Mesendoderm (in vitro differentiated cells): ENCODE data around the gene MCF2L2.
A peak's percentile ranks its signal among the peaks of the same experiment; 100 is the strongest.

Experiments used
- DNase-seq: peaks from one replicate; pipeline ENCODE4 v3.0.0; 2013
- H2AK5ac ChIP-seq: 2 replicates; pipeline ENCODE4 v1.6.1; 2013; ENCODE audit warnings: low read length, inconsistent platforms
- H2BK120ac ChIP-seq: 2 replicates; pipeline ENCODE4 v1.6.1; 2013; ENCODE audit warnings: low read depth, mild to moderate bottlenecking, low read length, moderate library complexity, mixed read lengths
- H2BK15ac ChIP-seq: replicated peaks from 2 replicates; pipeline ENCODE4 v1.6.1; 2013; ENCODE audit warnings: low read depth, mild to moderate bottlenecking, moderate library complexity
- H2BK5ac ChIP-seq: 2 replicates; pipeline ENCODE4 v1.6.1; 2013; ENCODE audit warnings: low read length, inconsistent platforms
- H3K18ac ChIP-seq: 2 replicates; pipeline ENCODE4 v1.6.1; 2013; ENCODE audit warnings: mild to moderate bottlenecking, low read length, mixed read lengths
- H3K23ac ChIP-seq: one replicate; pipeline ENCODE4 v1.6.1; 2013; ENCODE audit warnings: low read length
- H3K27ac ChIP-seq: 2 replicates; pipeline ENCODE4 v1.5.1; 2013; ENCODE audit warnings: low read depth, mild to moderate bottlenecking, inconsistent platforms, low read length, moderate library complexity
- H3K27me3 ChIP-seq: 2 replicates; pipeline ENCODE4 v1.6.1; 2013; ENCODE audit warnings: low read length, control low read depth, mild to moderate bottlenecking, inconsistent platforms; ENCODE audit not compliant: insufficient read depth, poor library complexity
- H3K36me3 ChIP-seq: 2 replicates; pipeline ENCODE4 v1.6.1; 2013; ENCODE audit warnings: low read length, inconsistent platforms; ENCODE audit not compliant: control insufficient read depth, insufficient read depth
- H3K4ac ChIP-seq: one replicate; pipeline ENCODE4 v1.6.1; 2013; ENCODE audit warnings: low read depth, mild to moderate bottlenecking, low read length, moderate library complexity
- H3K4me1 ChIP-seq: 2 replicates; pipeline ENCODE4 v1.6.1; 2013; ENCODE audit warnings: low read depth, low read length, inconsistent platforms; ENCODE audit not compliant: control insufficient read depth
- H3K4me2 ChIP-seq: 2 replicates; pipeline ENCODE4 v1.6.1; 2013; ENCODE audit warnings: low read length
- H3K4me3 ChIP-seq: 2 replicates; pipeline ENCODE4 v1.5.1; 2013; ENCODE audit warnings: mild to moderate bottlenecking, low read length
- H3K56ac ChIP-seq: one replicate; pipeline ENCODE4 v1.6.1; 2013; ENCODE audit warnings: low read length
- H3K79me1 ChIP-seq: 2 replicates; pipeline ENCODE4 v1.6.1; 2013; ENCODE audit warnings: low read length, inconsistent platforms
- H3K79me2 ChIP-seq: 2 replicates; pipeline ENCODE4 v1.6.1; 2013; ENCODE audit warnings: mild to moderate bottlenecking, low read length; ENCODE audit not compliant: control insufficient read depth, insufficient read depth
- H3K9ac ChIP-seq: 2 replicates; pipeline ENCODE4 v1.6.1; 2013; ENCODE audit warnings: low read length, inconsistent platforms
- H4K5ac ChIP-seq: one replicate; pipeline ENCODE4 v1.6.1; 2013; ENCODE audit warnings: low read length
- H4K8ac ChIP-seq: one replicate; pipeline ENCODE4 v1.6.1; 2013; ENCODE audit warnings: low read depth, mild to moderate bottlenecking, control low read depth, low read length, moderate library complexity
- WGBS: extraction: QIAGEN DNeasy Blood & Tissue Kit; methylation state at CpG from one replicate; pipeline ENCODE4 v1.1.7; 2013; ENCODE audit warnings: low lambda C conversion rate, missing lambda C conversion rate; ENCODE audit not compliant: insufficient coverage; ENCODE audit errors: extremely low coverage; 5-methylcytosine and 5-hydroxymethylcytosine counted together

MCF2L2 gene

DNA sequence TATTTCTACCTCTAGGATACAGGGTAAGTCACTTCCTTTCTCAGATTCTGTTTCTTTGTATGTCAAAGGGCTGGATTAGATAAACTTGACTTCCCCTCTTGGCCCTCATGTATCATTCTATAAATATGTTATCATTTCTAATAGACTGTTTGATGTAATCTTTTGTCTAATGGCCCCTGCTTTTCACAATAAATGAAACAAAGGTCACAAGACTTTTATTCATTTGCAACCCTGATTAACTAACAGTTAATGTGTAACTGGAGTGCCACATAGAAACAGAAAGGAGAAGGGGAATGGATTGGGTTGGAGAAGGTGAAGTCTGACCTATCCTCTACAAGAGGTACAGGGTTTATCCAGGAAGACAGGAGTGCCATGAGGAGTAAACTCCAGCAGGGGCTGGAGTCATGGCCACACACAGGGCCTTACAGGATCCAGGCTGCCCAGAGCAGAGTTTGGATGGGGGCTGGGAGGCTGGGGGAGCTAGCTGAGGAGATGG lies 183.4 kb downstream of the MCF2L2 start:
- H2AK5ac ChIP-seq, result no peak overlapping the region
- H2BK5ac ChIP-seq, result no peak overlapping the region
- no peak overlapping the region for H3K4me2 ChIP-seq
- no peaks in the 10 kb centered on the region for H3K27me3 ChIP-seq
- no peak overlapping the region for H3K4me3 ChIP-seq
- H3K36me3 ChIP-seq, result no peaks in the 10 kb centered on the region
- no peak overlapping the region for H3K9ac ChIP-seq
- H3K56ac ChIP-seq, result no peak overlapping the region
- peaks cover 10% of the 10 kb centered on the region for H3K4me1 ChIP-seq
- peak; percentile 68 for DNase-seq
- no peak overlapping the region for H3K4ac ChIP-seq
- H2BK120ac ChIP-seq, result no peak overlapping the region
- no peaks in the 10 kb centered on the region for H3K79me2 ChIP-seq
- H4K8ac ChIP-seq, result no peak overlapping the region
- no peak overlapping the region for H3K23ac ChIP-seq
- no peak overlapping the region for H3K27ac ChIP-seq
- no peak overlapping the region for H4K5ac ChIP-seq
- H2BK15ac ChIP-seq, result no peak overlapping the region
- no peak overlapping the region for H3K18ac ChIP-seq
- H3K79me1 ChIP-seq, result no peaks in the 10 kb centered on the region

DNA sequence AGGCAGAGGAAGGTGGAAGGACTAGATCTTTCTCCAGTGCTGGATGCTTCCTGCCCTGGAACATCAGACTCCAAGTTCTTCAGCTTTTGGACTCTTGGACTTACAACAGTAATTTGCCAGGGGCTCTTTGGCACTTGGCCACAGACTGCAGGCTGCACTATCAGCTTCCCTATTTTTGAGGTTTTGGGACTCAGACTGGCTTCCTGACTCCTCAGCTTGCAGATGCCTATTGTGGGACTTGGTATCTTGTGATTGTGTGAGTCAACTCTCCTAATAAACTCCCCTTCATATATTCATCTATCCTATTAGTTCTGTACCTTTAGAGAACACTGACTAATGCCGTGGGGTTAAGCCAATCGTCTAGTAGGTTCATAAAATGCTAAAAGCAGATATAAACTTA lies 184.2 kb downstream of the MCF2L2 start:
- peaks cover 7% of the 10 kb centered on the region for H3K4me1 ChIP-seq
- no peak overlapping the region for H2BK120ac ChIP-seq
- no peak overlapping the region for H3K4me2 ChIP-seq
- H3K27ac ChIP-seq, result no peak overlapping the region
- no peak overlapping the region for H2AK5ac ChIP-seq
- no peak overlapping the region for H3K9ac ChIP-seq
- H3K4me3 ChIP-seq, result no peak overlapping the region
- no peak overlapping the region for H2BK15ac ChIP-seq
- H3K36me3 ChIP-seq, result no peaks in the 10 kb centered on the region
- no peak for DNase-seq
- no peak overlapping the region for H3K56ac ChIP-seq
- no peaks in the 10 kb centered on the region for H3K27me3 ChIP-seq
- no peak overlapping the region for H3K23ac ChIP-seq
- H3K79me1 ChIP-seq, result no peaks in the 10 kb centered on the region
- no peak overlapping the region for H4K8ac ChIP-seq
- no peak overlapping the region for H2BK5ac ChIP-seq
- H4K5ac ChIP-seq, result no peak overlapping the region
- no peak overlapping the region for H3K4ac ChIP-seq
- no peak overlapping the region for H3K18ac ChIP-seq
- WGBS, result no CpG with 5 or more reads among the region's 2 CpGs
- no peaks in the 10 kb centered on the region for H3K79me2 ChIP-seq

DNA sequence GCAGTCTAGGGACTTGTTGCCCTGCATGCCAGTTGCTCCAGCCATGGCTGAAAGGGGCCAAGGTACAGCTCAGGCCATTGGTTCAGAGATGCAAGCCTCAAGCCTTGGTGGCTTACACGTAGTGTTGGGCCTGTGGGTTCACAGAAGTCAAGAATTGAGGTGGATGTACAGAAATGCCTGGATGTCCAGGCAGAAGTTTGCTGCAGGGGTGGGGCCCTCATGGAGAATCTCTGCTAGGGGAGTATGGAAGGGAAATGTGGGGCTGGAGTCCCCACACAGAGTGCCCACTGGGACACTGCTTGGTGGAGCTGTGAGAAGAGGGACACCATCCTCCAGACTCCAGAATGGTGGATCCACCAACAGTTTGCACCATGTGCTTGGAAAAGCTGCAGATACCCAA lies 186.0 kb downstream of the MCF2L2 start:
- H4K5ac ChIP-seq, result no peak overlapping the region
- H3K56ac ChIP-seq, result no peak overlapping the region
- no peak overlapping the region for H3K4me2 ChIP-seq
- no peak overlapping the region for H3K18ac ChIP-seq
- H2BK120ac ChIP-seq, result no peak overlapping the region
- H2AK5ac ChIP-seq, result no peak overlapping the region
- no peak overlapping the region for H3K4ac ChIP-seq
- no peak overlapping the region for H3K23ac ChIP-seq
- H3K79me1 ChIP-seq, result no peaks in the 10 kb centered on the region
- H2BK15ac ChIP-seq, result no peak overlapping the region
- no peak overlapping the region for H2BK5ac ChIP-seq
- H3K27me3 ChIP-seq, result no peaks in the 10 kb centered on the region
- H3K79me2 ChIP-seq, result no peaks in the 10 kb centered on the region
- DNase-seq, result no peak
- no peak overlapping the region for H3K4me3 ChIP-seq
- peaks cover 2% of the 10 kb centered on the region for H3K4me1 ChIP-seq
- WGBS, result no CpG with 5 or more reads among the region's 1 CpG
- H3K27ac ChIP-seq, result no peak overlapping the region
- no peak overlapping the region for H4K8ac ChIP-seq
- H3K36me3 ChIP-seq, result no peaks in the 10 kb centered on the region
- no peak overlapping the region for H3K9ac ChIP-seq

DNA sequence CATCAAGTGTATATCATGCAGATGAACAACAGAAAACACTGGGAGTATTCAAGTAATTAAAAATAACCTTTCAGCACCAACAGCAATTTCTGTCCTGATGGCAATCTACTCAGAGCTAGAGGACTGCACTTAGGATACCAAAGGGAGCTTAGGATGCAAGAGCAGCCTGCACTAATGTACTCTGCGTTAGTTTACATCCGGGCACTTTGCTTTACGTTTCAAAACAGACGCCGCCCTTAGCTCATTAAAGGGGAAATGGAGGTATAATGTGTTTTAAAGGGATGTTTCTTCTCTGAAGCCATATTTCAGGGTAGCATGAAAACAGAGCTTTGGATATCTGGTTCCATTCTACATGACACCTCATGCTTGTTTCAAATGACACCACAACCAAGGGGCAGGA lies 189.4 kb downstream of the MCF2L2 start:
- WGBS, result no CpG with 5 or more reads among the region's 5 CpGs
- DNase-seq, result no peak

DNA sequence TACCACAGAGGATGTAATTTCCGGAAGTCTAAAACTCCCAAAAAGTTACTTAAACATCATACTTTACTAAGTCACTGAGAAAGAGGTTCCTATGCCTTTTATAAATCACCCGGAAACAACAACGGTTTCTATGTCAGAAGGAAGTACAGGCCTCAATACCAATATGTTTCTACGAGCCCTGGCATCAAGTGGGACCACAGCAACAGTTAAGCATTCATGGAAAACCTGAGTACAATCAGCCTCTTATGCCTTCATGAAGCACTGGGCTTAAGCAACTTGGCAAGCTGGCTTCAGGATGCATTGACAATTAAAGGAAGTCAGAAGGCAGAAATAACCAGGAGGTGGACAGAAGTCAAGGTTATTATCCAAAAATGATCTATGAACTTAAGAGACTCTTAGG lies 194.5 kb downstream of the MCF2L2 start:
- Histone ChIP-seq H2BK15ac (no peak overlapping the region), H3K27me3 (no peaks in the 10 kb centered on the region), H3K4me3 (no peak overlapping the region), H3K23ac (no peak overlapping the region), H4K5ac (no peak overlapping the region), H2BK120ac (no peak overlapping the region), H3K9ac (no peak overlapping the region), H3K4ac (no peak overlapping the region), H3K4me2 (no peak overlapping the region), H3K36me3 (no peaks in the 10 kb centered on the region), H4K8ac (no peak overlapping the region), H2AK5ac (no peak overlapping the region), H3K79me1 (no peaks in the 10 kb centered on the region), H3K4me1 (no peaks in the 10 kb centered on the region), H3K18ac (no peak overlapping the region), H3K79me2 (no peaks in the 10 kb centered on the region), H3K56ac (no peak overlapping the region), H2BK5ac (no peak overlapping the region), H3K27ac (no peak overlapping the region)
- no peak for DNase-seq
- no CpG with 5 or more reads among the region's 4 CpGs for WGBS

More for the DNA sequence above, 189.4 kb downstream of the MCF2L2 start:
- H3K36me3 ChIP-seq, result no peaks in the 10 kb centered on the region
- H4K8ac ChIP-seq, result no peak overlapping the region
- no peak overlapping the region for H3K18ac ChIP-seq
- H3K23ac ChIP-seq, result no peak overlapping the region
- H2AK5ac ChIP-seq, result no peak overlapping the region
- H3K4ac ChIP-seq, result no peak overlapping the region
- H4K5ac ChIP-seq, result no peak overlapping the region
- H3K4me3 ChIP-seq, result no peak overlapping the region
- no peaks in the 10 kb centered on the region for H3K27me3 ChIP-seq
- no peaks in the 10 kb centered on the region for H3K4me1 ChIP-seq
- H2BK15ac ChIP-seq, result no peak overlapping the region
- H3K79me2 ChIP-seq, result no peaks in the 10 kb centered on the region
- no peak overlapping the region for H3K56ac ChIP-seq
- no peak overlapping the region for H3K27ac ChIP-seq
- no peak overlapping the region for H2BK120ac ChIP-seq
- H3K79me1 ChIP-seq, result no peaks in the 10 kb centered on the region
- H2BK5ac ChIP-seq, result no peak overlapping the region
- H3K9ac ChIP-seq, result no peak overlapping the region
- H3K4me2 ChIP-seq, result no peak overlapping the region

DNA sequence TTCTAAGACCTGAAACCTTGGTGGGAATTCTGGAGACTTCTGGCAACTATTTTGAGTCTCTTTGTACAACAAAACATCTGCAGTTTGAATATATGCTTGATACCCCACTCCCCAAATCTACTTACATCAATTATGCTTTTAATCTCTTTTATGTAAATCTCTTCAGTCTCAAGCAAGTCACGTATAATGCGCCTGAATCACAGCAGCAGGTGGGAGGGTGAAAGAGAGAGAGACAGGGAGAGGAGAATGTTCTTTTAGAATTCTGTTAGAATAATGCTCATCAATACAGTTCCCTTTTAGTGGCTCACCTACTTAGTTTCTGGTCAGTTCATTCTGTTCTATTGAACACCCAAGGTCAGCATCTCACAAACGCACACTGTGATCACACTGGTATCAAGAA lies 197.6 kb downstream of the MCF2L2 start:
- Histone ChIP-seq H3K4me1 (no peaks in the 10 kb centered on the region), H3K18ac (no peak overlapping the region), H3K36me3 (no peaks in the 10 kb centered on the region), H3K4me2 (no peak overlapping the region), H4K5ac (no peak overlapping the region), H2BK15ac (no peak overlapping the region), H3K27me3 (no peaks in the 10 kb centered on the region), H2BK120ac (no peak overlapping the region), H3K27ac (no peak overlapping the region), H3K9ac (no peak overlapping the region), H3K4ac (no peak overlapping the region), H4K8ac (no peak overlapping the region), H2BK5ac (no peak overlapping the region), H3K79me2 (no peaks in the 10 kb centered on the region), H3K23ac (no peak overlapping the region), H3K56ac (no peak overlapping the region), H3K4me3 (no peak overlapping the region), H3K79me1 (no peaks in the 10 kb centered on the region), H2AK5ac (no peak overlapping the region)
- no CpG with 5 or more reads among the region's 3 CpGs for WGBS
- DNase-seq, result no peak
